ENCODE results near the gene FOXRED2. TPM values are rescaled to one million over a fixed set of nuclear protein-coding genes. Genes with fewer than 3 reads are reported as not detected.
A peak's percentile ranks its signal among the peaks of the same experiment; 100 is the strongest.

FOXRED2 gene
- total RNA-seq, 1 donor from 2014 or later = 23.1 TPM

DNA sequence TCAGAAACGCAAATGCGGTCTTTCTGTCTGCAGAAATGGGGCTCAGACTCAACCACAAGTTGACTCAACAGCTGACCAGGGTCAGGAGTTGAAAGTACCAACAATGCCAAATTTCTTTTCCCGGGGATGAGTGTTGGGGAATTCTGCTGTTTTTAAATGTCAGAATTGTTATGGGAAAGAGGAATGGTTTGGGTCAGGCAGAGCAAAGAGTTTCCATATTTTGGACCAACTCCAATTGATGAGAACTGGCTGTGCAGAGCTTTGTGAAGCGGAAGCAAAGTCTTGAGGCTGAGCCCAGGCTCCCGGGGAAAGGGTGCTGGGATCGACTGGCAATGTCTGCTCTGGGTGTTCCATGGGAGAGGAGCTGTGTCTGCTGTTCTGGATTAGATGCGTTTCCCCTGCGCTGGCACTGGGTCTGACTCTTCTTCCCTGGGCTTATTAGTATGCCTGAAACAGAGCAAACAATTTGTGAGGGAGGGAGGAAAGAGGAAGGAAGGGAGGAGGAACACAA is 61.6 kb downstream of the FOXRED2 start:
- no peaks in the 10 kb centered on the region for H3K9me3 Mint-ChIP-seq (ENCODE audit: low read depth)
- H3K36me3 Mint-ChIP-seq (ENCODE audit: low read depth) = no peaks in the 10 kb centered on the region
- TF ChIP-seq, protein P1, sequence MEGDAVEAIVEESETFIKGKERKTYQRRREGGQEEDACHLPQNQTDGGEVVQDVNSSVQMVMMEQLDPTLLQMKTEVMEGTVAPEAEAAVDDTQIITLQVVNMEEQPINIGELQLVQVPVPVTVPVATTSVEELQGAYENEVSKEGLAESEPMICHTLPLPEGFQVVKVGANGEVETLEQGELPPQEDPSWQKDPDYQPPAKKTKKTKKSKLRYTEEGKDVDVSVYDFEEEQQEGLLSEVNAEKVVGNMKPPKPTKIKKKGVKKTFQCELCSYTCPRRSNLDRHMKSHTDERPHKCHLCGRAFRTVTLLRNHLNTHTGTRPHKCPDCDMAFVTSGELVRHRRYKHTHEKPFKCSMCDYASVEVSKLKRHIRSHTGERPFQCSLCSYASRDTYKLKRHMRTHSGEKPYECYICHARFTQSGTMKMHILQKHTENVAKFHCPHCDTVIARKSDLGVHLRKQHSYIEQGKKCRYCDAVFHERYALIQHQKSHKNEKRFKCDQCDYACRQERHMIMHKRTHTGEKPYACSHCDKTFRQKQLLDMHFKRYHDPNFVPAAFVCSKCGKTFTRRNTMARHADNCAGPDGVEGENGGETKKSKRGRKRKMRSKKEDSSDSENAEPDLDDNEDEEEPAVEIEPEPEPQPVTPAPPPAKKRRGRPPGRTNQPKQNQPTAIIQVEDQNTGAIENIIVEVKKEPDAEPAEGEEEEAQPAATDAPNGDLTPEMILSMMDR (IDR thresholded peaks at IDR 0.05) = no peak
- peak overlapping the region; percentile 92 for H3K27ac Mint-ChIP-seq (ENCODE audit: unreplicated experiment)
- H3K27me3 Mint-ChIP-seq (ENCODE audit: low read depth) = no peaks in the 10 kb centered on the region
- no peak for DNase-seq (ENCODE audit: low spot score)
- H3K4me1 Mint-ChIP-seq (ENCODE audit: low read depth) = peaks cover 41% of the 10 kb centered on the region
- H3K4me3 Mint-ChIP-seq (ENCODE audit: unreplicated experiment) = peak overlapping the region; percentile 48

DNA sequence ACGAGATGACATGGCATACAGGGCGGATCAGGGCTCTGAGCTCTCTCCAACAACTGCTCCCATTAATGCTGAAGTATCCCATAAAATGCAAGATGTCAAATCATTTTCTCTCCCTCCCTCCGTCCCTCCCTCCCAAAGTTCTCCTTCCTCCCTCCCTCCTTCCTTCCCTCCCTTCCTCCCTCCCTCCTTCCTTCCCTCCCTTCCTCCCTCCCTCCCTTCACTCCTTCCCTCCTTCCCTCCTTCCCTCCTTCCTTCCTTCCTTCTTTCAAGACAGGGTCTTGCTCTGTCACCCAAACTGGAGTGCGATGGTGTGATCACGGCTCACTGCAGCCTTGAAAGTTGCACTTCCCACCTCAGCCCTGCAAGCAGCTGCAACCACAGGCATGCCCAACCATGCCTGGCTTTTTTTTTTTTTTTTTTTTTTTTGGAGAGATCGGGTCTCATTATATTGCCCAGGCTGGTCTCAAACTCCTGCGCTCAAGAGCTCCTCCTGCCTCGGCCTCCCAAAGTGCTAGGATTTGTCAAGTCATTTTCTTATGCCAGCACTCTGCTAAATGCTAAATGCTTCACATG is 63.6 kb downstream of the FOXRED2 start:
- no peaks in the 10 kb centered on the region for H3K27me3 Mint-ChIP-seq (ENCODE audit: low read depth)
- peak overlapping the region; percentile 49 for H3K27ac Mint-ChIP-seq (ENCODE audit: unreplicated experiment)
- no peaks in the 10 kb centered on the region for H3K9me3 Mint-ChIP-seq (ENCODE audit: low read depth)
- no peaks in the 10 kb centered on the region for H3K36me3 Mint-ChIP-seq (ENCODE audit: low read depth)
- TF ChIP-seq, protein P1 (IDR thresholded peaks at IDR 0.05) = no peak
- no peak overlapping the region for H3K4me3 Mint-ChIP-seq (ENCODE audit: unreplicated experiment)
- H3K4me1 Mint-ChIP-seq (ENCODE audit: low read depth) = peaks cover 55% of the 10 kb centered on the region
- DNase-seq (ENCODE audit: low spot score) = no peak

DNA sequence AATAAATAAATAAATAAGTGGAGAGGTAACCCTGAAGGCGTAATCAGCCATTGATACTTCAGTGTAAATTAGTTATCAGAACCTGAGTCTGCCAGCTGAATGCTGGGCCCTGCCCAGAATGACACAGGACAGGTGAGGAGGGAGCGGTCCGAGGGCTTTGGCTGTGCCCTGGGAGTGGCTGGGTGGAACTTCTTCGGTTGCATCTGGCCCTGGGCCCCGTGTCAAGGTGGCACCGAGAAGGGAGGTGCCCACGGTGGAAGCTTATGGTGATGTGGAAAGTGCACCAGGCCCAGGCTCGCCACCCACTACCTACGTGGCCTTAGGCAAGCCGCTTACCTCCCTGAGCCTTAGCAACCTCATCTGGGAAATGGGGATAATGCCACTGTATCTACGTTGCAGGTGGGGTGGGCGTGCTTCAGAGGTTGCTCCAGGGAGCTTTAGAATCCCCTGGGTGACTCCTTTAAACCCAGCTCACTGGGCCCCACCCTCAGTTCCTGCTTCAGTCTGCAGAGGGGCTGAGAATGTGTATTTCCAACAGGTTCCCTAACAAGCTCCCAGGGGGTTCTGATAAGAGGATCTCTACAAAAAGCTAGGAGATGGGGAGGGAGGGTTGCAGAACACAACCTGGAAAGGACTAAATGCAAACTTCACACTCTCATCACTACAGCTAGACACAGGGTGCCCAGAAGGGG is 64.2 kb downstream of the FOXRED2 start:
- H3K27ac Mint-ChIP-seq (ENCODE audit: unreplicated experiment) = peak overlapping the region; percentile 49
- no peak for DNase-seq (ENCODE audit: low spot score)
- no peaks in the 10 kb centered on the region for H3K27me3 Mint-ChIP-seq (ENCODE audit: low read depth)
- TF ChIP-seq, protein P1 (IDR thresholded peaks at IDR 0.05) = no peak
- H3K36me3 Mint-ChIP-seq (ENCODE audit: low read depth) = no peaks in the 10 kb centered on the region
- no peak overlapping the region for H3K4me3 Mint-ChIP-seq (ENCODE audit: unreplicated experiment)
- H3K9me3 Mint-ChIP-seq (ENCODE audit: low read depth) = no peaks in the 10 kb centered on the region
- peaks cover 58% of the 10 kb centered on the region for H3K4me1 Mint-ChIP-seq (ENCODE audit: low read depth)

DNA sequence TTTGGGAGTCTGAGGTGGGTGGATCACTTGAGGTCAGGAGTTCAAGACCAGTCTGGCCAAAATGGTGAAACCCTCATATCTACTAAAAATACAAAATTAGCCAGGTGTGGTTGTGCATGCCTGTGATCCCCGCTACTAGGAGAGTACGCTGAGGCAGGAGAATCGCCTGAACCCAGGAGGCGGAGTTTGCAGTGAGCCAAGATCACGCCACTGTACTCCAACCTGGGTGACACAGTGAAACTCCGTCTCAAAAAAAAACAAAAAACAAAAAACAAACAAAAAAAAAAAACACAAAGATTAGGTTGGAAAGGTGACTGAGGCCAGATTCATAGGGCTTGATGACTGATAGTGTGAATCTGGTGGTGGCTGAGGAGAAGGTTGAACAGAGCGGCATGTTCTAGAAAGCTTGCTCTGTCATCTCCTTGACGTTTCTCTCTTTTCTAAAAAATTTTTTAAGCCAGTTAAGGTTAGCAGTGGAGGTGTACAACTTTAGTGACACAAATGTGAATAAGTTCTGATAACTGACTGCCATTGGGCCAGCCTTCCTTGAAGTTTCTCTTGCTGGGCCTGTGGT is 66.3 kb downstream of the FOXRED2 start:
- DNase-seq (ENCODE audit: low spot score) = no peak
- TF ChIP-seq, protein P1 (IDR thresholded peaks at IDR 0.05) = no peak
- H3K36me3 Mint-ChIP-seq (ENCODE audit: low read depth) = no peaks in the 10 kb centered on the region
- peaks cover 74% of the 10 kb centered on the region for H3K4me1 Mint-ChIP-seq (ENCODE audit: low read depth)
- peak overlapping the region; percentile 92 for H3K27ac Mint-ChIP-seq (ENCODE audit: unreplicated experiment)
- no peaks in the 10 kb centered on the region for H3K9me3 Mint-ChIP-seq (ENCODE audit: low read depth)
- H3K27me3 Mint-ChIP-seq (ENCODE audit: low read depth) = no peaks in the 10 kb centered on the region
- H3K4me3 Mint-ChIP-seq (ENCODE audit: unreplicated experiment) = no peak overlapping the region

DNA sequence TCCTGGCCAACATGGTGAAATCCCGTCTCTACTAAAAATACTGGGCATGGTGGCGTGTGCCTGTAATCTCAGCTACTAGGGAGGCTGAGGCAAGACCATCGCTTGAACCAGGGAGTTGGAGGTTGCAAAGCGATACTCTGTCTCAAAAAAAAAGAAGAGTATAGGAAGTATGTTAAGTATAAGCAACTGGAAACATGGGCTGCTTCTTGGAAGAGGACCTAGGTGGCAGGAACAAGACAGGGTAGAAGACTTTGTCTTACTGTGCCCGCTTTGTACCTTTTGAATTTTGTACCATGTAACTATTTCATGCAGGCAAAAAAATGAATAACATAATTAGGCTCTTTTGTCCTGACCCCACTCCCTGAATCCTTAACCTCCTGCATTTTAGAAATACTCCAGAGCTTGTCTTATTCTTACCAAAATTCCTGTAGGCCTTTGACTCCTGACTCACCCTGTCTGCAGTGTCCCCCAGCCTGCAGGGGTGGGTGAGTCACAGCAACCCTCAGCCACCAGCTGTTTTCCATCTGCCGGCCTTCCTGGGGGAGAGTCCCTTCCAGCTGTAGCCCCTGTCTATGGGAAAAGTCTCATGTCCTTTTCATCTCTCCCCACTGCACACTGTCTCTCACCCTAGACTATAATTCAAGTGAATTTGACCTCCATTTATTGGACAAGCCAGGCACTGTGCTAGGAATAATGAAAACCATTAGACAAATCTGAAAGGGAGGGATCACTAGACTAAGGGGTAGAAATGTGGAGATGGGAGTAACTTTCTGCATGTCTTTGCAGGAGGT is 67.2 kb downstream of the FOXRED2 start:
- Mint-ChIP-seq H3K36me3 (ENCODE audit: low read depth) (no peaks in the 10 kb centered on the region), H3K4me3 (ENCODE audit: unreplicated experiment) (peak overlapping the region; percentile 2), H3K27me3 (ENCODE audit: low read depth) (no peaks in the 10 kb centered on the region), H3K27ac (ENCODE audit: unreplicated experiment) (peak overlapping the region; percentile 92), H3K9me3 (ENCODE audit: low read depth) (no peaks in the 10 kb centered on the region), H3K4me1 (ENCODE audit: low read depth) (peaks cover 74% of the 10 kb centered on the region)
- DNase-seq (ENCODE audit: low spot score) = no peak
- TF ChIP-seq, protein P1 (IDR thresholded peaks at IDR 0.05) = no peak

Measured in chondrocyte (in vitro differentiated cells).